ENCODE results near the gene SH2D6.

GRCh38 chr2:85447222-85447585 lies 28.7 kb downstream of the SH2D6 start:
- TF ChIP-seq POLR2AphosphoS5 (IDR thresholded peaks at IDR 0.05; ENCODE audit: low read depth, low read length), result no peak
- TF ChIP-seq TAF1 (IDR thresholded peaks at IDR 0.05; ENCODE audit: borderline replicate concordance, insufficient read depth, low read length), result no peak

Measured in PFSK-1 (cell line).